DMS114 treated with DMSO at 0.1 percent for 48 hours (cell line): Measurements from ENCODE around the gene INPP5B.
"Not testable (repeated sequence)": the region's sequence is repeated elsewhere in the genome, so short reads cannot be mapped to it uniquely, and the experiment has no call there.

Experiments used
- DNase-seq: peaks from one replicate; lab custom pipeline; 2025; ENCODE audit not compliant: unreplicated experiment; lab: John Stamatoyannopoulos, UW

Gene INPP5B

DNA sequence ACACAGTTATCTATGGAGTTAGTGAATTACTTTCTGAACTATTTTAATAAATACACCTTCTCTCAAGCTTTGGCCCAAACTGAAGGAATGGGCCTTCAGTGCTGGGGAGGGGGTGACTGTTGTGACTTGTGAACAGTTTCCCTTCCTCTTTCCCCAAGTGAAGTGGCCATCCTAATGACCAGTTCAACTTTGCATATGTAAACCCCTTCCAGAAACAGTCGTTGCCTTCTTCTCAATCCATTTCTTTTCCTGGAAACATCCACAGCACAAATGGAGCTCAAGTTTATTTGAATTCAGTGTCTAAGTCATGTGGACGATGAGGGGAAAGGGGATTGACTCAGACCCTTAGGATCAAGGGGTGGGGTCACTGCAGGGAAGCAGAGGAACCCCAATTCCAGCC lies 1.3 kb upstream of the INPP5B start:
- DNase-seq: no peak

DNA sequence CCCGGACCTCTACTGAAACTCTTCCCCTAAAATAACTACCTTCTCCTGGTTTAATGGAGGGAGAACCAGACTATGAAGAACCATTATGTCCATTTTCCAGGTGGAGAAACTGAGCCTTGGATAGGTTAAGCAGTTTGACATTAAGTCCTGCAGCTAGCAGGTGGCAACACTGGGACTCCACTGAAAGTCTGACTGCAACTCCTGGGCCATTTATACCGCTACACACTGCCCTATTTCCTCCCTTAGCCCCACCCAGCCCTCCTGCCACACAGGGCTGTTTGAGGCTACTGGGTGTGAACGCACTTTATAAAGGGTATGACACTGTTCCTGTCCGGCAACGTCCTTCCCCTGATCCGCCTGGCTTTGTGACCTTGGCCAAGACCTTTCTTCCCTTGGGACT lies 511 bp upstream of the INPP5B start:
- DNase-seq: no peak

DNA sequence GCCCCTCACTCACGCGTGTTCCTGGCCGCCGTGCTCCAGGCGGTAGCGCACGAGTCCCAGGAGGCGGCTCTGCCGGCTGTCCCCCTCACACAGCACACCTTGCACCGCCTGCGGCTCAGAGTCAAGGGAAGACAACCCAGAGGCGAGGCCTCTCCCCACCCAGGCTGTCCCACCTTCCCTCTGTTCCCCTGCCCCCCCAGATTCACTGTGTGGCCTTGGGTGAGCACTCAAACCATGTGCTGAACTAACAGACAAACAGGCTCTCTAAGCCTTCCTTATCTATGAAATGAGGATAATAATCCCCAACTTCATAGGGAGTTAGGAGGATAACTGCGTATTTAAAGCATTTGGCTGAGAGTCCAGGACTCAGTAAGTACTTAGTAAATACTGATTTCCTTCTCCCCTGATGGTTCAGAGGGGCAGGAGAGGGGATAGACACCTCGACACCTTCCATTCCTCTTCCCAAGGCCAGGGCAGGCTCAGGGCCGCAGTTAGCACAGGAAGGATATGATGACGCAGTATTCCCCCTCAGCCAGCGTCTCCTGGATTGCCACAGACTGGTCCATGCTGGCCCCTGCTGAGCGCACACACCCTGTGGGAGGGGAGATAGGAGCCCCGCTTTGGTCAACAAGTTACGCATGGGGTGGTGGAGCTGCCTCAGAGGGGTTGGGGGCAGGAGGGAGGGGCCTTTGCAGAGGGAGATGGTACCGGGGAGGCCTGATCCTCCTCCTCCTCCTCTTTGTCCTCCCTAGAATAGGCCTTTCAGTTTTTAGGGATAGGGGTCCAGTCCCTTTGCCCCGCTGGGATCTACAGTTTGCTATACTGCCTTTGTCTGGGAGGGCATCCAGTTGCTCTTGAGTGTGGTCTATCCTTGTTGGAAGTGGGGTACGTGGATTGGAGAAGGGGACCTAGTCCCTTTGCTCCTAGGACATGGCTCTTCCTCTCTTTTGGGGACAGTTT lies 830 bp downstream of the INPP5B start:
- no peak for DNase-seq

DNA sequence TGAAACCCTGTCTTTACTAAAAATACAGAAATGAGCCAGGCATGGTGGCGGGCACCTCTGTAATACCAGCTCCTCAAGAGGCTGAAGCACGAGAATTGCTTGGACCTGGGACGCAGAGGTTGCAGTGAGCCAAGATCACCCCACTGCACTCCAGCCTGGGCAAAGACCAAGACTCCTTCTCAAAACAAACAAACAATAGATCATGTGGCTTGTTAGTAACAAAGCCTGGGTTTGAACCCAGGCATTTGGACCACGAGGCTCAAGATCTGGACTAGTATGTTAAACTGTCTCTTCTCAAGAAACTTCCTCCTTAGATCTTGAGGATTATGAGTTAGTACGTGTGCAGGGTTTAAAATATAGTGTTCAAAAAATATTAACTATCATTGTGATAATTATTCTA lies 1.6 kb downstream of the INPP5B start:
- no peak for DNase-seq

DNA sequence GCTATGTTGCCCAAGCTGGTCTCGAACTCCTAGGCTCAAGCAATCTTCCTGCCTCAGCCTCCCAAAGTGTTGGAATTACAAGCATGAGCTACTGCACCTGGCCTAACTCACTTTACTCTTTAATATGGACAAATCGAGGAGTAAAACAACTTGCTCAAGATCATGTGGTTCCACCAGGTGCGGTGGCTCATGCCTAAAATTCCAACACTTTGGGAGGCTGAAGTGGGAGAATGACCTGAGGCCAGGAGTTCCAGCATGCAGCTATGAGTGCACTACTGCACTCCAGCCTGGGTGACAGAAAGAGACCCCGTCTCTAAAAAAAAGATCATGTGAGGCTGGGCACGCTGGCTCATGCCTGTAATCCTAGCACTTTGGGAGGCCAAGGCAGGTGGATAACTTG lies 2.0 kb downstream of the INPP5B start:
- DNase-seq: no peak

DNA sequence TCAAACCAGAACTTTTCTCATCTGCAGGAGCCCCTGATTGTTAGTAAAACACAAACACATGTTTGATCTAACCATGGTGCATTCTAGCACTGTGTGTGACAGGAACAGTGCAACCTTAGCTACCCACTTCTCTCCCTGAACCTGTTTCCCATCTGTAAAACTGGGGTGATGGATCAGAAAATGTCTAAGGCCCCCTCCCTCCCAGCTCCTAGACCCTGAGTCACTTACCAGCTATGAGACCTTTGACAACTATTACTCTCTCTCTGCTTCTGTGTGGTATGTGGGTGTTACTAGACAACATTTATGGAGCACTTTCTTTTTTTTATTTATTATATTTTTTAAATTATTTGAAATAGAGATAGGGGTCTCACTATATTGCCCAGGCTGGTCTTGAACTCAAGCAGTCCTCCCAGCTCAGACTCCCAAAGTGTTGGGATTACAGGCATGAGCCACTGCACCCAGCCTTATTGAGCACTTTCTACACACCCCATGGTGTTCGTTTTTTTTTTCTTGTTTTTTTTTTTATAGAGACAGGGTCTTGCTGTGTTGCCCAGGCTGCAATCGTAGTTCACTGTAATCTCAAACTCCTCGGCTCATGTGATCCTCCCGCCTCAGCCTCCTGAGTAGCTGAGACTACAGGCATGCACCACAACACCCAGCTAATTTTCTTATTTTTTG lies 2.6 kb downstream of the INPP5B start:
- DNase-seq: no peak

DNA sequence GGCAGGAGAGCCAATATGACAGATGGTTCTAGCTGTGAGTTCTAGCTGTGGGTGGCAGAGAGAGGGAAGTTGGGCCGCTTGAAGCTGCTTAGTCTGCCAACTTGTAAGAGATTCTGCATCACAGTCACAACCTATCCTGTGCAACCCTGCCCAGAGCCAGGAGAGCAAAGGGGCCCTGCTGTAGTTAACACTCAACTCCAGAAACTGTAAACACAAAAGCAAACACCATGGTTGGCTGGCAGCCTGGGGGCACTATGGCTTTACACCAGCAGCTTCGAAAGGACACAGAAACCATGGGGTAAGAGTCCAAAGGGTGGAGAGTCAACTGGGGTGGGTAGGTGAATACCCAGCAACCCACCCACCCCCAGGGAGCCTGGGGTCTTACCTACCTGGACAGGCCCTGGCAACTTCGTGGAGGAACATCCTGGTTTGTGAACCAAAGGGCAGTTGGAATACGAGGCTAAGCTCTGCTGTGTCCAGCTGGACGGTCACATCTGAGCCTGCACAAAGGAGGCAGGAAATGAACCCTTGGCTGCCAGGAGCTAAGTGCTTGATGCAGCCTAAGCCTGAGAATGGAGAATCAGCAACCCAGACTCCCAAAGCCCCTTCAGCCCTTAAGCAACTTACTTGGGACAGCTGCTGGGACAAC lies 6.4 kb downstream of the INPP5B start:
- DNase-seq: no peak

DNA sequence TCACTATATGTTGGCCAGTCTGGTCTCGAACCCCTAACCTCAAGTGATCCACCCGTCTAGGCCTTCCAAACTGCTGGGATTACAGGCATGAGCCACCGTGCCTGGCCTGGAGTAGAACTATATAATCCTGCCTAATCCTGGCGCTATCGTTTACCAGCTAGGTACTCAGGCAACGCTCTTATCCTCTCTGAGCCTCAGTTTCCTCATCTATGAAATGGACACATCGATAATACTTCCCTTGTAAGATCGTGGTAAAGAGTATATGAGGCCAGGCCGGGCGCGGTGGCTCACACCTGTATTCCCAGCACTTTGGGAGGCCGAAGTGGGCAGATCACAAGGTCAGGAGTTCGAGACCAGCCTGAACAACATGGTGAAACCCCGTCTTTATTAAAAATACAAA lies 10.1 kb downstream of the INPP5B start:
- DNase-seq: not testable (repeated sequence)

DNA sequence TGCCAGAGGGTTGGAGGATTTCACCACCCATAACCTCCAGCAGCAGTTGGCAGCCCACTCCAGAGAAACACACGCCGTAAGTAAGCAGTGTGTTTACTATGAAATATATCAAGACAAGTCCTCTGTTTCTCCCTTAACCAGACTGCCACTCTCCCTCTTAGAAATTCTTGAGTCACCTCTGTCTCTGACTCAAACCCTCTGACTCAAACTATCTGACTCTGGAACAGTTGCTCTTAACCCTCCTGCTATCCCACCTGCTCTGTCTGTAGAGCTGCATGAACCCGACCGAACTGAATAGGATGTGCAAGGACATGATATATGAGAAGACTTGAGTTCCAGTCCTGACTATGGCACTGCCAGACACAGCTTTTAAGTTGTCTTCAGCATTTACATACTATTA lies 14.1 kb downstream of the INPP5B start:
- DNase-seq: no peak

DNA sequence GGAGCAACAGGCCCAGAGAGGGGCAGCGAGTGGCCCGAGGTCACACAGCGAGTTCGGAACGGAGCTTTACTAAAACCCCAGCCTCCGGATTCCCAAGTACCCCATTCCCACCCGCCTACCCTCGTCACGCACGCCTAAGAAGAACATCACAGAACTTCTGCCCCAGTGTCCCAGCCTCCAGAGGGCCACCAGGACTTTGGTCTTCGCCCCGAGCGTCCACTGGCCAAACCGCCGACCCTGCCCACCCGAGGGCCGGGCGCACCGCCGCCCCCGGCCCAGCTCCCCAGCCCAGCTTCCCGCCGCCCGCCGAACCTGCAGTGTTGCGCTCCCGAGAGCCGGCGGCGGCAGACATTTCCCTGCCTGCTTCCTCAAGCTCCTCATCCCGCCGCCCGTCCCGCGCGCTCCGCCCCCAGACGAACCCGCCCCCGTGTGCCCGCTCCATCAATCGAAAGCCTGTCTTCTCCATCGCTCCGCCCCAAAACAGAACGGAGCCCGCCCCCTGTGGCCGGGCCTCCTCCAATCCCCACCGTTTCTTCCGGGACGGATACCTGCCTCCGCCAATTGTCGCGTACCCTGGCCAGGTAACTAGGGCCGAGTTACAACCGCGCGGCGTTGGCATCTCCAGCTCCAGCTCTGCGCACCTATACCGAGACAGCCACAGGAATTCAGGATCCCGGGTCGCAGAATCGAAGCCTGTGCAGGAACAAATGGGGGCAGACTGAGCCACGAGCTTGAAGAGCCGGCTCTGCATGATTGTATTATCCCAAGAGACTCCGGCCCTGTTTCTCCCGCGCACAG lies 15.3 kb downstream of the INPP5B start:
- DNase-seq: peak; percentile 97

DNA sequence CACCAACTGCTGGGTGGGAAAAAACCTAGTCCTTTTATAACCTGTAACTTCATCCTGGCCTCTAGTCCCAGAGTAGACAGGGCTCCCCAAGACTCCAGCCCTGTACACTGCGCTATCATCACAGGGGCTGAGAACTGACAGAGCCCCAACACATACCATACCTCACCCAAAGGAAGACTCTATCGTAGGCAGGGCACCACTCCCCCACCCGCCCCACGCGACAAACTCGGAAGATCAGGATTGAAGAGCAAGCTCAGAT lies 15.8 kb downstream of the INPP5B start:
- no peak for DNase-seq

DNA sequence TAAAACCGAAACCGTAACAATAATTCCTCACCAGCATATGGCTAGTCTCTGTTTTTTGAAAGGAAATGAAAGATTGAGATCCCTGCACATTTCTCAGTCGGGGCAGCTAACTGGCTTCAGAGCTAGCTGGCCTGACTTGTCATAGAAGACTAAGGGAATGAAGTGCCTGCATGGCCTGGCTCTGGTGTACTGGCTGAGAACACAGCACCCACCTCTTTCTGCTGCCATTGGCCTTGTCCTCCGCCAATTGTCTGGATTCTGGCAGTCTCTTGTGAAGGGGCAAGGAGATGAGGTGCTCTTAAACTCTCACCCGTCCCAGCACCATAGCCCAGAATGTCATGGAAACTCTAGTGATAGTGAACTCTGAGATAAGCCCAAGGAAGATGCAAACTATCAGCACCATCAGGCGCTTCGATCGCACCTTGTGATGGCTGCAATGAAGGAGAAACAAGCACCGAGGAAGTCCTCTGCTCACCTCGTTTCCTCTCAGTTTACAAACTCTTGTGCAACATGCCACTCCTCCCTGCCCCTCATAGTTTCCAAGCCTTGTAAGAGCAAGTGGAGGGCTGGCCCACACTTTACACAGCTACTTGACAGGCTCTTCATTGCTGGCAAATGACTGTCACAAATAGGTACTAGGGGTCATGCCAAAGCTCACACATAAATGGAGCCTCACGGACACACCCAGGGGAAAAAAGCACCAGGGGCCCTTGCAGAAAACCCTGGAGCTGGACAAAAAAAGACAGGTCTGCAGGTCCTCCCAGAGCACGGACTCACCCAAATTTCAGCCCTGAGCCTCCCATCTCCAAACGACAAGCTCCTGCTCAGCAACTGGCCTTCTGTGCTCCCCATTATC lies 16.4 kb downstream of the INPP5B start:
- no peak for DNase-seq

DNA sequence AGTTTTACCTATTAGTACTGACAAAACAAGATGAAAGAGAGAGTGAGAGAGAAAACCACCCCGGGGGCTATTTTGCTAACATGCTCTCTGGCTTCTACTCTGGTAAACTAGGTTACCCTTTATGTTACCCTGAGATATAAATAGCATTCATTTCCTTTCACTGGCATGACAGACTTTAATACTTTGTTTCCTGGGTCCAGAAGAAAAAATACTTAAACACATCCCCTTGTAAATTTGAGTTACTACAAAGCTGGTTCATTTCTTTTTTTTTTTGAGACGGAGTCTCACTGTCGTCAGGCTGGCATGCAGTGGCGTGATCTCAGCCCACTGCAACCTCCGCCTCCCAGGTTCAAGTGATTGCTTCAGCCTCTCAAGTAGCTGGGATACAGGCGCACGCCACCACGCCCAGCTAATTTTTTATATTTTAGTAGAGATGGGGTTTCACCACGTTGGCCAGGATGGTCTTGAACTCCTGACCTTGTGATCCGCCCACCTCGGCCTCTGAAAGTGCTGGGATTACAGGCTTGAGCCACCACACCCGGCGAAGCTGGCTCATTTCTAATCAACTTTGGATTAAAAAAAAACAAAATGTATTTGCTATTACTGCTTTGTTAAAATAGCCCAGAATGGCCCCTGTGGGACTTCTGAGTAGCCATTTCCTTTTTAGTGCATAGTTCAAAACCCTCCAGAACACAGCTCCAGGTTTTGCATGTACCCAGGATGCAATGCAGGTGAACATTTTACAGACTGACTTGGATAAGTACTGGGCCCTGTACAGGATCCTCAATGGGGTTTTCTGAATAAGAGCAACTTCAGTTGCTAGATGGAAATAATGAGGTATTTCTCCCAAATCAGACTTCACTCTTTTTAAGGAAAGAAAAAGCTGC lies 20.6 kb downstream of the INPP5B start:
- no peak for DNase-seq

DNA sequence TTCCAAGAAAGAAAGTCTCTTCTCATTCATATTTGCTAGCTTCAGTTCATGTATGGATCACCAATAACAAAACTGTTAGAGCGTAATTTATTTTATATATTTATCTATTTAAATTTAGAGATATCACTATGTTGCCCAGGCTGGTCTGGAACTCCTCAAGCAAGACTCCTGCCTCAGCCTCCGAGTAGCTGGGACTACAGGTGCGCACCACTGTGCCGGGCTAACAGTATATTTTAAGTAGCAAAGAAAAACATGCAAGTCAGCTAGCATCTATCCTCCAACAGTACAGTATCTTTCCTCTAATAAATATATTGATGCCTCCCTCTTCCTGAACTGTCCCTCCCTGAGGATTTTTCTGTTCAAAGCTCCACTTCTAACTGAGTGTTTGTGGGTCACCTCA lies 21.5 kb downstream of the INPP5B start:
- DNase-seq: no peak

DNA sequence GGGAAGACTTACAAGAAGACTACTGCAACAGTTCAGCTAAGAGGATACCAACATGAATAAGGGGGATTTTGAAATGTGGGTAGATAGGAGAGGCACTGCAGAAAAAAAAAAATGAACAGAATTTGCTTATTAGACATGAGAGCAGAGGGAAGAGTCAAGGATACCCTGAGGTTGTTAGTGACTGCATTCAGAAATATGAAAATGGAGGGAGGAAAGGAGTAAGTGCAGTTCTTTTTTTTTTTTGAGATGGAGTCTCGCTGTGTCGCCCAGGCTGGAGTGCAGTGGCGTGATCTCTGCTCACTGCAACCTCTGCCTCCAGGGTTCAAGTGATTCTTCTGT lies 23.3 kb downstream of the INPP5B start:
- no peak for DNase-seq

DNA sequence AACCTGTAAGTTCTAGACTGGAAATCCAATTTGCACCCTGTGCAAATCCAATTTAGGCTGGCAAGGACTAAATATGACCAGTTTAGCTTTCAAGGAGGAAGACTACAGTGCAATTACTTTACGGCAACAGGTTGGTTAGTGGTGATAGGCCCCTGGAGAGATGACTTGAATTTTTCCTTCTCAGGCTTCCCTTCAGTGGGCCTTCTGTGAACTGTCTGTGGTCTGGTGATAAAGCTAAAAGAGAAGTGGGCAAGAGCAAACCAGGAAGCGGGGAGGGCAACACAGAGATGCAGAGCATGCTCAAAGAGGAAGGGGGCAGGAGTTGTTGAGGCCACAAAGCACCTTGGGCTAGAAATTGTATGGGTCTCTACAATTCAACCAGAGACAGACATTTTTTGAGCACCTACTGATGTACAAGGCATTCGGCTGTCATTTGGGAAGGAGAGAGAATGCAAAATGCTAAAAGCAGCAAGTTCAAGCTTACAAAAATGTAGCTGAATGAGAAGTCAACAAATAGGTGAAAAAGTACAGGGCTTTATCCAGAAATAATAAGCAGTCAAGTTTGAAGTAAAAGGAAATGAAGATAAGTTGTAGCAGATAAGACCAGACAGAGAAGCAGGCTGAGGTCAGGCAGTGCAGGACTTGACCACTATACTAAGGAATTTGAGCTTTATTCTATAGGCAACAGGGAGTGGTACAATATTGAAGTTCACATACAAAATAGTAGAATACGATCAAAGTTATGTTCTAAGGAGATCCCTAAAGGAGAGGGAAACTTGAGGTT lies 23.9 kb downstream of the INPP5B start:
- DNase-seq: no peak

DNA sequence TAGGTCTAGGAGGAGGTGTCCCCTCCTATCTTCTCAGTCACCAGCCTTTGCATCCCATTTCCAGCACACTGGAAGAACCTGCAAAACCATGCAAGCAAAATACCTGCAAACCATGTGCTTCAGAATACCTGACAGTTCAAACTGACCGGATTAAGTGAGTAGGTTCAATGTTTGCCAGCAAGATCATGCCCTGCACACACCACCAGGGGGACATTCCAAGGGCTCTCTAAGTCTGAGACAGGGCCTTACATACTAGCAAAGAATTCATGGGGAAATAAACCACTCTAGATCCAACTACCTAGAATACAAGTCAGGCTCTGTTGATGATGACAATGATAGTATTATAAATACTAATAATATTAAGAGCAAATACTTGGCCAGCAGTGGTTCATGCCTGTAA lies 27.6 kb downstream of the INPP5B start:
- no peak for DNase-seq

DNA sequence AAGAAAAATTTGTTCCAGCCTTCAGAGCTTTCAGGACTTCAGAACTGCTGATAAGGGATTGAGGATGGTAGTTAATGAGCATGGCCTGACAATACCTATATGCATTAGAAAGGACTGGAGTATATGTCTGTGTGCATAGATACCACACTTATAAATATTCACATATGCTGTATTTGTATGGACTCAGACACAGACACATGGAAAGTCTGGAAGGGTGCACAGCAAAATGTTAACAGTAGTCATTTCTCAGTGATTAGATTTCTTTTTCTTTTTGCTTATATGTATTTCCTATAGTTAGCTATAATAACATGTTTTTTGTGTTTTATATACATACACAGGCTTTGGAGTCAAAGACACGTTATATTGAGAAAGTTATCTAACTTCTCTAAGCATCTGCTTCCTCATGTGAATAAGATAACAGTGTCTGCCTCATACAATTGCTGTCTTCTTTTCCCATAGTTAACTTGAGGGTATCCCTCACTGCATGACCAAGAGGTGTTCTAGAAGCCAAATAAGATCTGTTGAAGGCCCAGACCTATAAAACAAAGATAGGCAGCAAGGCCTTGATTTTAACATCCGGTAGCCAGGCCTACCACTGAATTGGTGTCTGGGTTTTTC lies 31.3 kb downstream of the INPP5B start:
- DNase-seq: no peak
